Gastrocnemius medialis (tissue), 4 donors: ENCODE data around the gene UMOD. TPM values are rescaled to one million over a fixed set of nuclear protein-coding genes. Genes with fewer than 3 reads are reported as not detected.

Experiments
- ATAC-seq, 2 donors: fragments of 150-250 bp; one replicate each; pipeline ENCODE4 v1.9.1; 2016
- DNase-seq, 2 donors: peaks; one replicate each; pipeline ENCODE4 v3.0.0-alpha.2; 2019
- H3K27ac ChIP-seq, 4 donors: fragments of 200-600 bp; sonication (generic); 1 replicate in 1 of 4; 2 replicates in 3 of 4; pipeline ENCODE4 v1.5.1; 2016 to 2018; ENCODE audit warnings: mild to moderate bottlenecking in 2 of 4, moderate library complexity in 1 of 4
- H3K27me3 ChIP-seq, 3 donors: fragments of 200-600 bp; sonication (generic) in 2 of 3; 1 replicate in 1 of 3; 2 replicates in 2 of 3; pipeline versions ENCODE4 v1.5.1 to v1.6.0; 2016 to 2019; ENCODE audit warnings: mild to moderate bottlenecking in 1 of 3, moderate library complexity in 1 of 3
- H3K36me3 ChIP-seq, 2 donors: fragments of 200-600 bp; sonication (generic) in 1 of 2; one replicate each; pipeline ENCODE4 v1.5.1; 2017 to 2018
- H3K4me1 ChIP-seq, 2 donors: fragments of 200-600 bp; sonication (generic) in 1 of 2; one replicate each; pipeline ENCODE4 v1.5.1; 2016 to 2017; ENCODE audit warnings: mild to moderate bottlenecking in 2 of 2
- H3K4me3 ChIP-seq, 4 donors: fragments of 200-600 bp; sonication (generic) in 3 of 4; 1 replicate in 1 of 4; 2 replicates in 3 of 4; pipeline ENCODE4 v1.5.1; 2016 to 2019; ENCODE audit warnings: mild to moderate bottlenecking in 2 of 4
- H3K9me3 ChIP-seq, 3 donors: fragments of 200-600 bp; sonication (generic) in 2 of 3; 1 replicate in 1 of 3; 2 replicates in 2 of 3; pipeline ENCODE4 v1.5.1; 2016 to 2019
- POLR2A ChIP-seq, 2 donors: fragments of 450-650 bp; IDR thresholded peaks; one replicate each; pipeline ENCODE4 v1.6.1; 2017; ENCODE audit warnings: antibody characterized with exemption in 2 of 2, mild to moderate bottlenecking in 2 of 2, moderate library complexity in 2 of 2
- in situ Hi-C, 4 donors: fragments of 200-750 bp; cut with MboI; loops; one replicate each; pipeline versions ENCODE4 v1.15.0 to v1.8.0; 2017; ENCODE audit warnings: low sequenced_read_pairs in 4 of 4
- intact Hi-C: fragments of 100-400 bp; cut with DNase I; formaldehyde crosslinking; loops from one replicate; pipeline ENCODE4 v1.15.1; 2023; ENCODE audit warnings: low total_unique reads
- total RNA-seq, 4 donors: library from RNA; depleted of rRNA; stranded (reverse); fragments of >200 nt; gene quantifications; one replicate each; pipeline versions ENCODE4 v1.1.0 to v1.2.3, GENCODE V29; 2016
- TF ChIP-seq, protein P1 (sequence below), 5 experiments: fragments of 450-650 bp in 3 of 5; fragments of 200-600 bp in 2 of 5; sonication (generic) in 2 of 5; IDR thresholded peaks in 4 of 5; conservative IDR thresholded peaks in 1 of 5; 1 replicate in 4 of 5; 2 replicates in 1 of 5; pipeline ENCODE4 v1.5.1; 2016 to 2019; ENCODE audit warnings: antibody characterized with exemption in 5 of 5, mild to moderate bottlenecking in 3 of 5, moderate library complexity in 3 of 5

Gene UMOD
- total RNA-seq, 4 donors from 2014 or later = not detected

DNA sequence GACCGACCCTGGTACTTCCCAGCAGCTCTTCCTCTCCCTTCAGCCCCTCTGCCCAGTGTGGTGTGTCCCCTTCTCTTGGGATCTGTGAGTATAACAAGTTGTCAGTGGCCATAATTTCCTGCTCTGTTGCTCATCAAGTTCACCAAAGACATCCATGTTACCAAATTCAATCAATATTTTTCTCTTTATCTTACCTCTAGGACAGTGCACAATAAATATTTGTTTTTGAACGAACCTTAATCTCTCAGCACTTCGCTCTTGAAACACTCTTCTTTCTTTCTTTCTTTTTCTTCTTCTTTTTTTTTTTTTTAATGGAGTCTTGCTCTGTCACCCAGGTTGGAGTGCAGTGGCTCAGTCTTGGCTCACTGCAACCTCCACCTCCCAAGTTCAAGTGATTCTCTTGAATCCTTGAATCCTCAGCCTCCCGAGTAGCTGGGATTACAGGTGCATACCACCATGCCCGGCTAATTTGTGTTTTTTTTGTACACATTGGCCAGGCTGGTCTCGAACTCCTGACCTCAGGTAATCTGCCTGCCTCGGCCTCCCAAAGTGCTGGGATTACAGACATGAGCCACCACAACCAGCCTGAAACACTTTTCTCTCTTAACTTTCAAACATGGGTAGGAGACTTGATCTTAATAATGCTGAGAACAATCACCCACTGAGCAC is 2.7 kb upstream of the UMOD start:
- no peak overlapping the region for H3K4me3 ChIP-seq
- H3K27ac ChIP-seq = no peak overlapping the region
- intact Hi-C loops (no loop called here), in situ Hi-C loops (no loop called here)
- H3K4me1 ChIP-seq = no peaks in the 10 kb centered on the region
- DNase-seq (no peak), ATAC-seq (no peak)
- H3K9me3 ChIP-seq = no peaks in the 10 kb centered on the region
- no peaks in the 10 kb centered on the region for H3K36me3 ChIP-seq
- TF ChIP-seq, protein P1, sequence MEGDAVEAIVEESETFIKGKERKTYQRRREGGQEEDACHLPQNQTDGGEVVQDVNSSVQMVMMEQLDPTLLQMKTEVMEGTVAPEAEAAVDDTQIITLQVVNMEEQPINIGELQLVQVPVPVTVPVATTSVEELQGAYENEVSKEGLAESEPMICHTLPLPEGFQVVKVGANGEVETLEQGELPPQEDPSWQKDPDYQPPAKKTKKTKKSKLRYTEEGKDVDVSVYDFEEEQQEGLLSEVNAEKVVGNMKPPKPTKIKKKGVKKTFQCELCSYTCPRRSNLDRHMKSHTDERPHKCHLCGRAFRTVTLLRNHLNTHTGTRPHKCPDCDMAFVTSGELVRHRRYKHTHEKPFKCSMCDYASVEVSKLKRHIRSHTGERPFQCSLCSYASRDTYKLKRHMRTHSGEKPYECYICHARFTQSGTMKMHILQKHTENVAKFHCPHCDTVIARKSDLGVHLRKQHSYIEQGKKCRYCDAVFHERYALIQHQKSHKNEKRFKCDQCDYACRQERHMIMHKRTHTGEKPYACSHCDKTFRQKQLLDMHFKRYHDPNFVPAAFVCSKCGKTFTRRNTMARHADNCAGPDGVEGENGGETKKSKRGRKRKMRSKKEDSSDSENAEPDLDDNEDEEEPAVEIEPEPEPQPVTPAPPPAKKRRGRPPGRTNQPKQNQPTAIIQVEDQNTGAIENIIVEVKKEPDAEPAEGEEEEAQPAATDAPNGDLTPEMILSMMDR (IDR thresholded peaks at IDR 0.05 in 4 of 5, conservative IDR thresholded peaks at IDR 0.05 in 1 of 5) = no peak
- no peak for TF ChIP-seq POLR2A (IDR thresholded peaks at IDR 0.05)
- no peaks in the 10 kb centered on the region for H3K27me3 ChIP-seq

DNA sequence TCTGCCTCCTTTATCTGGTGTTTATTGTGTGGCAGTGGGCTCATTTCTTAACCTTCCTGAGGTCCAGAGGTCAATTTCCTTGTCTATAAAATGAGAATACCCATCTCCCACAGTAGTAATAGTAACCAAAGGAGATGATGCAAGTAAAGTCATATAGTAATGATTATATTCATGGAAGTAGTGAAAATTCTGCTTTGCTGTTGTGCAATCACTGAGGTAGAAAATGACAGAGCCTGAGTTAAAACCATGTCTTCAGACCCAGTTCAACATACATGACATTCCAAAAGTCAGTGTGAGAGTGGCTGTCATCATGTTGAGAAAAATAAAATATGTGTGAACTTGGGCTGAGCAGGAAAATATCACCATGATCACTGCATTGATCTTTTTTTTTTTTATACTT is 864 bp upstream of the UMOD start:
- Histone ChIP-seq H3K27ac (no peak overlapping the region), H3K4me3 (no peak overlapping the region), H3K9me3 (no peaks in the 10 kb centered on the region), H3K27me3 (no peaks in the 10 kb centered on the region), H3K36me3 (no peaks in the 10 kb centered on the region), H3K4me1 (no peaks in the 10 kb centered on the region)
- intact Hi-C loops = no loop called here
- DNase-seq = no peak
- in situ Hi-C loops = no loop called here
- no peak for ATAC-seq
- TF ChIP-seq POLR2A (IDR thresholded peaks at IDR 0.05) = no peak
- TF ChIP-seq, protein P1 (IDR thresholded peaks at IDR 0.05 in 4 of 5, conservative IDR thresholded peaks at IDR 0.05 in 1 of 5) = no peak

DNA sequence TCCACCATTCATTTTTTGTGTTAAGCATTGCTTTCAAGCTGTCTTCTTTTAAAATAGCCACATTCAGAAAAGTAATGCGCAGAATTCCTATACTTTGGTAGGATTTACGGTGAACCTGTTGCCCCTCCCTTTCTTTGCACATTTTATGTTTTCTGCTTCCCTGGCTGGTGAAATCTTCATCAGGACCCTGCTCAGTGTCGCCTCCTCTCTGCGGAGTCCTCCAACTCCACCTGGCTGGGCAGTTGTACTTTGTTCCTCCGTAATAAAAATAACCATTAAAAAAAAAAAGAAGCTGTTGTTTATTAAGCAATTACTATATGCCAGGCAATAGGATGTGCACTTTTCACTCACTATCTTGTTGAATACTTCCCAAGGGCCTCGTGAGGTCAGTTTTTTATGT is 2.9 kb downstream of the UMOD start:
- TF ChIP-seq, protein P1 (IDR thresholded peaks at IDR 0.05 in 4 of 5, conservative IDR thresholded peaks at IDR 0.05 in 1 of 5) = no peak
- intact Hi-C loops = no loop called here
- no peak overlapping the region for H3K4me3 ChIP-seq
- DNase-seq (no peak), ATAC-seq (no peak)
- no peaks in the 10 kb centered on the region for H3K27me3 ChIP-seq
- no peaks in the 10 kb centered on the region for H3K9me3 ChIP-seq
- H3K36me3 ChIP-seq = no peaks in the 10 kb centered on the region
- H3K4me1 ChIP-seq = no peaks in the 10 kb centered on the region
- H3K27ac ChIP-seq = no peak overlapping the region
- in situ Hi-C loops = no loop called here

DNA sequence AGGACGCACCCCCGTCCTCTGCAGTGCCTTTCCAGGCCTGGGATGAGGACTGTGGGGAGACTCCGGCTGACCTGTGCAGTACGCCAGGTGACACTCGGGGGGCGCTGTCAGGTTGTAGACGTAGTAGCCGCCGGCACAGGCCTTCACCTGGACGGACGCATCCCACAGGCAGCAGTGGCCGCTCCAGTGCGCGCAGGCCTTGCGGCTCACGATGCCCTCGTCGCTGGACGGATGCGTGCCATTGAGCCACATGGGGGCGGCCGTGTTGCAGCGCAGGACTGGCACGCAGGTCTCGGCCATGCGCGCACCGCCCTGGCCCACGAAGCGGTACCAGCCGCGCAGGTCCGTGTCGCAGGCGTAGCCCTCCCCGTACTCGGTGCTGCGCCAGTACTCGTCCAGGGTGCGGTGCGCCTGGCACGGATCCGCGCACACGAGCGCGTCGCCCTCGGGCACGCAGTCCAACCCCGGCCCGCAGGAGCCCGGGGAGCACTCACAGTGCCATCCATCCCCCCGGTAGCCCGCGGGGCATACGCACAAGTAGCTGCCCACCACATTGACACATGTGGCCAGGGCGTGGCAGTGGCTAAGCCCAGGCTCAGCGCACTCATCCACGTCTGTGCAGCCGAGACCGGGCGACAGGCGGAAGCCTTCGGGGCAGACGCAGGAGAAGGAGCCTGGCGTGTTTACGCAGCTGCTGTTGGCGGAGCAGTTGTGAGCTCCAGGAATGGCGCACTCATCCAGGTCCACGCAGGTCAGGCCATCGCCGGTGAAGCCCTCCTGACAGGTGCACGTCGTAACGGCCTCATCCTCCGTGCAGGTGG is 3.9 kb downstream of the UMOD start:
- in situ Hi-C loops (no loop called here), intact Hi-C loops (no loop called here)
- ATAC-seq (no peak), DNase-seq (no peak)
- H3K4me1 ChIP-seq = no peaks in the 10 kb centered on the region
- no peaks in the 10 kb centered on the region for H3K36me3 ChIP-seq
- no peaks in the 10 kb centered on the region for H3K27me3 ChIP-seq
- TF ChIP-seq POLR2A (IDR thresholded peaks at IDR 0.05) = no peak
- TF ChIP-seq, protein P1 (IDR thresholded peaks at IDR 0.05 in 4 of 5, conservative IDR thresholded peaks at IDR 0.05 in 1 of 5) = no peak
- no peak overlapping the region for H3K27ac ChIP-seq
- no peaks in the 10 kb centered on the region for H3K9me3 ChIP-seq
- H3K4me3 ChIP-seq = no peak overlapping the region
